Osteoblast (primary cell): ENCODE measurements around the gene CHD2. TPM values are rescaled to one million over a fixed set of nuclear protein-coding genes. Genes with fewer than 3 reads are reported as not detected.
"Not testable (repeated sequence)": the region's sequence is repeated elsewhere in the genome, so short reads cannot be mapped to it uniquely, and the experiment has no call there.

Experiments
- DNase-seq: peaks from one replicate; pipeline ENCODE4 v3.0.0; 2011; ENCODE audit warnings: low spot score, mixed read lengths; ENCODE audit not compliant: insufficient read length; ENCODE audit errors: missing footprints
- H2AFZ ChIP-seq: 2 replicates; pipeline ENCODE4 v1.6.0; 2011; ENCODE audit warnings: mild to moderate bottlenecking, low read length
- H3K27ac ChIP-seq: 2 replicates; pipeline ENCODE4 v1.5.1; 2011; ENCODE audit warnings: mild to moderate bottlenecking, low read depth, low read length, moderate library complexity
- H3K27me3 ChIP-seq: 2 replicates; pipeline ENCODE4 v1.6.0; 2012; ENCODE audit warnings: mild to moderate bottlenecking, control low read depth, inconsistent platforms, low read length, moderate library complexity; ENCODE audit not compliant: insufficient read depth
- H3K36me3 ChIP-seq: 2 replicates; pipeline ENCODE4 v1.5.1; 2011; ENCODE audit warnings: mild to moderate bottlenecking, low read length, control low read depth, moderate library complexity; ENCODE audit not compliant: insufficient read depth
- H3K4me1 ChIP-seq: 2 replicates; pipeline ENCODE4 v1.5.1; 2011; ENCODE audit warnings: mild to moderate bottlenecking, low read length, control low read depth, moderate library complexity; ENCODE audit not compliant: insufficient read depth
- H3K4me2 ChIP-seq: 2 replicates; pipeline ENCODE4 v1.6.0; 2011; ENCODE audit warnings: mild to moderate bottlenecking, low read length; ENCODE audit not compliant: insufficient read depth
- H3K4me3 ChIP-seq: fragments of 200-600 bp; sonication (generic); 3 replicates; pipeline ENCODE4 v1.5.1; 2012; ENCODE audit warnings: mild to moderate bottlenecking, low read length, inconsistent platforms; ENCODE audit not compliant: insufficient read depth
- H3K79me2 ChIP-seq: 2 replicates; pipeline ENCODE4 v1.6.0; 2012; ENCODE audit warnings: mild to moderate bottlenecking, low read length, control low read depth, inconsistent platforms; ENCODE audit not compliant: insufficient read depth
- H3K9me3 ChIP-seq: 2 replicates; pipeline ENCODE4 v1.5.1; 2011; ENCODE audit warnings: low read depth, low read length, control low read depth
- H4K20me1 ChIP-seq: 2 replicates; pipeline ENCODE4 v1.6.0; 2012; ENCODE audit warnings: mild to moderate bottlenecking, low read length, control low read depth; ENCODE audit not compliant: insufficient read depth
- total RNA-seq: library from RNA; depleted of rRNA; stranded (reverse); fragments of >200 nt; gene quantifications from 2 replicates; pipeline ENCODE4 v1.2.3, GENCODE V29; 2012
- TF ChIP-seq, protein P1 (sequence below): IDR thresholded peaks from 2 replicates; pipeline ENCODE4 v1.5.1; 2011; ENCODE audit warnings: mild to moderate bottlenecking, low read depth, low read length, moderate library complexity; ENCODE audit errors: extremely low read depth

The CHD2 gene
- total RNA-seq, 1 donor: 98.8 TPM

DNA sequence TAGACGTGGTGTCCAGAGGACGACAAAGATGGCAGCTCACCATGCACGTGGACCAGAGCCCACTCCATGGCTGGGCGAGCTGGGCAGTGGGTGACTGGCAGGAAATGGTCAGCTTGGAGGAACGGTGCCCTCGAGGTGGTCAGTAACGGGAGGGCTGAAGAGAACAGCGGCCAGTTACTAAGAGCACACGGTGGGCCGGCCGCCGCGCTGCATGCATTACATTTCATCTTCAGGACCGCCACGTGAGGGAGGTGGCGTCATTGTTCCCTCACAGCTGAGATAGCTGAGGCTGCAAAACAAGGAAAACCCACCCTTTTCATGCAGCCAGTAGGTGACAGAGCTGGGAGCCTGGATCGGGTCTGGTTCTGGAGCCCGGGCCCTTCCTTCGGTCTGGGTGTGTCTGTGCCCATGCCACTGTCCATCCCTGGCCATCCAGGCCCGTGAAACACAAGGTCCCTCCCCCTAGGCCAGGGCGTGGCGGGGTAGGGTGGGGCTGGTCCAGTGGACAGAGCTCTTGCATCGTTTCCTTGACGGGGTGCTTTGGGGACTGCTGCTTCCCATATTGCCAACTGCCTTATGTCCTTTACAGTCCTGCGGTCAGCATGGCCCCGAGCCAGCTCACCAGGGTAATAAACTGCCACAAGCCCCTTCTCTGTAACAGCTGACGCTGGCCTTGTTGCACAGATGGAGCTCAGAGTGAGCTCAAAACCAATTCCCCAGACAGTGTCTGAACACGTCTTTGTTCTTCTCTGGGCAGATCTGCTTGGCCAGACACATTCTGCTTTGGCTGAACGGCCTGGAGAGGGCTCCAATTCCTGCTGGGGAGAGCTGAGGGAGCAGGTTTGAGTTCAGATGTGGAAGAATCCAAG is 137.1 kb downstream of the CHD2 start:
- Histone ChIP-seq H3K27ac (no peak overlapping the region), H3K79me2 (no peaks in the 10 kb centered on the region), H3K27me3 (no peaks in the 10 kb centered on the region), H3K4me3 (no peak overlapping the region), H3K9me3 (no peaks in the 10 kb centered on the region), H3K36me3 (no peaks in the 10 kb centered on the region), H3K4me1 (no peaks in the 10 kb centered on the region), H3K4me2 (no peak overlapping the region), H4K20me1 (no peaks in the 10 kb centered on the region), H2AFZ (no peak overlapping the region)
- TF ChIP-seq, protein P1, sequence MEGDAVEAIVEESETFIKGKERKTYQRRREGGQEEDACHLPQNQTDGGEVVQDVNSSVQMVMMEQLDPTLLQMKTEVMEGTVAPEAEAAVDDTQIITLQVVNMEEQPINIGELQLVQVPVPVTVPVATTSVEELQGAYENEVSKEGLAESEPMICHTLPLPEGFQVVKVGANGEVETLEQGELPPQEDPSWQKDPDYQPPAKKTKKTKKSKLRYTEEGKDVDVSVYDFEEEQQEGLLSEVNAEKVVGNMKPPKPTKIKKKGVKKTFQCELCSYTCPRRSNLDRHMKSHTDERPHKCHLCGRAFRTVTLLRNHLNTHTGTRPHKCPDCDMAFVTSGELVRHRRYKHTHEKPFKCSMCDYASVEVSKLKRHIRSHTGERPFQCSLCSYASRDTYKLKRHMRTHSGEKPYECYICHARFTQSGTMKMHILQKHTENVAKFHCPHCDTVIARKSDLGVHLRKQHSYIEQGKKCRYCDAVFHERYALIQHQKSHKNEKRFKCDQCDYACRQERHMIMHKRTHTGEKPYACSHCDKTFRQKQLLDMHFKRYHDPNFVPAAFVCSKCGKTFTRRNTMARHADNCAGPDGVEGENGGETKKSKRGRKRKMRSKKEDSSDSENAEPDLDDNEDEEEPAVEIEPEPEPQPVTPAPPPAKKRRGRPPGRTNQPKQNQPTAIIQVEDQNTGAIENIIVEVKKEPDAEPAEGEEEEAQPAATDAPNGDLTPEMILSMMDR: peak; percentile 38
- DNase-seq: peak; percentile 95

DNA sequence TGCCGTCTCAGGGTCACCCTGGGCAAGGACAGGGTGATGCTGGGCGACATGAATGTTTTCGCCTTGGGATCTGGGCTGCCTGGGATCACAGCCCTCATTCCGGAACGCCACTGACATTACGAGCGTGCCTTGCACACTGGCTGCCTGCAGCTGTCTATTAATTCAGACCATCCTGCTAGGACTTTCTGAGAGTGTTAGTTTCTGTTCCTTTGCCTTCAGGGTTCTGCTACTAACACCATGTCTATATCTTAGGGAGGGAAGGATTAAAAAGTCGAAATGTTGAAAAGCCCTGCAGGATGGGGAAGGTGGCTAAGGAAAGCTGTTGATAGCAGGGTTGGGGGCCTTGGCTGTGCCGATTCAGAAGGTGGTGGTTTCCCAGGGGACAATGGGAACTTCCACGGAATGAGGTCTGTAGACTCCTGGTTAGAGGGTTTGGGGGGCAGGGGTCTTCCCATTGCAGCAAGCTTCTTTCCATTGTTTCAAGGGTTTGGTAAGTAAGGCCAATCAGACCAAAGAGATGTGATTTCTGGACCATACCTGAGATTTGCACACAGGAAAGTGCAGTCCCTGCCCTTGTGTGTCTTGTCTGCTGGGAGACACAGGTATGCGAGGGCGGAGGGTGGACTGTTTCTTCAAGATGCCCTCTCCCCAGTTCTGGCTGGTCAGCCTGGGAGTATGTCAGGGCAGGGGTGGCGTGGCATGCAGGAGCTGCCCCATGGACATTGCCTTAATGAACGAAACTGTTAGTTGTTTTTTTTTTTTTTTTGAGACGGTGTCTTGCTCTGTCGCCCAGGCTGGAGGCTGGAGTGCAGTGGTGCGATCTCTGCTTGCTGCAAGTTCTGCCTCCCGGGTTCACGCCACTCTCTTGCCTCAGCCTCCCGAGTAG is 137.9 kb downstream of the CHD2 start:
- TF ChIP-seq, protein P1: no peak
- Histone ChIP-seq H2AFZ (no peak overlapping the region), H3K4me3 (no peak overlapping the region)

DNA sequence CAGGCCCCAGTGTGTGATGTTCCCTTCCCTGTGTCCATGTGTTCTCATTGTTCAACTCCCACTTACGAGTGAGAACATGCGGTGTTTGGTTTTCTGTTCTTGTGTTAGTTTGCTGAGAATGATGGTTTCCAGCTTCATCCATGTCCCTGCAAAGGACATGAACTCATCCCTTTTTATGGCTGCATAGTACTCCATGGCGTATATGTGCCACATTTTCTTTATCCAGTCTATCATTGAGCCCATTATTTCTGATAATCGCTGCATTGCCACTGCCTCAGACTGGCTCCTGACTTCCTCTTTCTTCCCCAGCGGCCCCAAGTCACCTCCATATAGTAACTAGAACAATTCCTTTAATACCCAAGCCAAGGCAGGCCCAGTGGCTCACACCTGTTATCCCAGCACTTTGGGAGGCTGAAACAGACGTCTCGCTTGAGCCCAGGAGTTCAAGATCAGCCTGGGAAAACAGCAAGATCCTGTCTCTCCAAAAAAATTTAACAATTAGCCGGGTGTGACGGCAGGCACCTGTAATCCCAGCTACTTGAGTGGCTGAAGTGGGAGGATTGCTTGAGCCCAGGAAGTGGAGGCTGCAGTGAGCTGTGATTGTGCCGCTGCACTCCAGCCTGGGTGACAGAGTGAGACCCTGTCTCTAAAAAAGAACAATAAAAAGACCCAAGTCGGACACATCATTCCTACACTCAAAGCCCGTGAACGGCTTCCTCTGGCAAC is 139.6 kb downstream of the CHD2 start:
- not testable (repeated sequence) for H3K9me3 ChIP-seq, H3K4me2 ChIP-seq, H3K36me3 ChIP-seq, H3K4me3 ChIP-seq, H2AFZ ChIP-seq, H4K20me1 ChIP-seq, H3K79me2 ChIP-seq, H3K27ac ChIP-seq, H3K27me3 ChIP-seq, DNase-seq, H3K4me1 ChIP-seq

More for the DNA sequence above, 137.9 kb downstream of the CHD2 start:
- Histone ChIP-seq H3K36me3 (no peaks in the 10 kb centered on the region), H3K9me3 (no peaks in the 10 kb centered on the region), H3K79me2 (no peaks in the 10 kb centered on the region), H3K27me3 (no peaks in the 10 kb centered on the region), H4K20me1 (no peaks in the 10 kb centered on the region), H3K4me1 (no peaks in the 10 kb centered on the region), H3K4me2 (no peak overlapping the region), H3K27ac (no peak overlapping the region)
- DNase-seq: peak; percentile 63

DNA sequence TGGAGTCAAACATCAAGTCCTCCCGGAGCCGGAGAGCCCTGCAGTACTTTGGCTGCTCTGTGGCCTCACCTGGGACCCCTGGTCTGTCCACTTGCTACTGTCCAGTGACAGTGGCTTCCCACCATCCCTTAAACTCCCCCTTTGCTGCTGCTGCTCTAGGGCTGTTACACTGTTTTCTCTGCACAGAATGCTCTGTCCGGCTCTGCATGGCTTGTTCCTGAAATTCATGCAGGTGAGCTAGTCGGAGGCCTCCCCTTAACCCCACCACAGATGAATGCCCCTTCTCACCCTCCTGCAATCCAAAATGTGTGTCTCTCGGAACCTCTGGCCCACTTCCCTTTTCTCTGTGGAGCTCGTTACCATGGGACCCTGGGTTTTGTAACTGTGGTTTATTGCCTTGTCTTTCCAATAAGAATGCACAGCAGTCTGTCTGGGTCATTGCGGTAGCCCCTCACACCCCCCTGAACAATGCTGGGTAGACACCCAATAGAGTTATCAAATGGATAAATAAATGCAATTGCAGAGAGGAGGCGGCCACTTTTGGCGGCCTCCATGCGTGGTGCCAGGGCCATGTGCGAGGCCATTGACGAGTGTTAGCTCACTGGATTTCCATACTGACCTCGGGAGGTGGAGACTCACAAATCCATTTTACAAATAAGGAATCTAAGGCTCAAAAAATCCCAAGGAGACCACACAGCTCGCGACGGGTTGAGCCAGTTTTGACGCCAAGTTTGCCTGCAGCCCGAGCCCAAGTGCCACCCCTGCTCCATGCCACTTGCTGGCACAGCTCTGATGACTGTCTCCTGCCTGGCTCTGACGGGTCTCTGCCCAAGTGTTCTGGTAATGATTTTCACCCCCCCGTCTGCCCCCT is 140.4 kb downstream of the CHD2 start:
- no peak overlapping the region for H3K27ac ChIP-seq
- H3K4me3 ChIP-seq: no peak overlapping the region
- no peak overlapping the region for H3K4me2 ChIP-seq
- DNase-seq: peak; percentile 79
- no peaks in the 10 kb centered on the region for H3K9me3 ChIP-seq
- H3K4me1 ChIP-seq: no peaks in the 10 kb centered on the region
- TF ChIP-seq, protein P1: no peak
- H4K20me1 ChIP-seq: no peaks in the 10 kb centered on the region
- H3K79me2 ChIP-seq: no peaks in the 10 kb centered on the region
- H3K36me3 ChIP-seq: no peaks in the 10 kb centered on the region
- no peak overlapping the region for H2AFZ ChIP-seq
- no peaks in the 10 kb centered on the region for H3K27me3 ChIP-seq
